HEK293 (cell line): ENCODE data around the gene THEMIS2.

Experiments used
- CTCF ChIA-PET: fragments of 350-600 bp; formaldehyde crosslinking; extraction: SDS; loops from one replicate; lab custom pipeline; 2021; ENCODE audit warnings: antibody characterized with exemption; lab: Yijun Ruan, JAX
- POLR2A ChIA-PET: fragments of 300-600 bp; formaldehyde crosslinking; extraction: SDS; loops from one replicate; lab custom pipeline; 2020; ENCODE audit warnings: antibody characterized with exemption, inconsistent platforms; lab: Yijun Ruan, JAX
- H3K27ac ChIP-seq: fragments of 200-500 bp; sonication (Bioruptor generic); 2 replicates; pipeline ENCODE4 v1.5.1; 2014; ENCODE audit warnings: low read depth, low read length, control low read depth, inconsistent platforms; ENCODE audit errors: extremely low read depth
- H3K36me3 ChIP-seq, 2 experiments: fragments of 200-500 bp in 1 of 2; sonication (Bioruptor generic) in 1 of 2; 1 replicate in 1 of 2; 2 replicates in 1 of 2; pipeline ENCODE4 v1.5.1; 2014 to 2017; ENCODE audit warnings: inconsistent platforms in 2 of 2, low read length in 2 of 2; ENCODE audit not compliant: control insufficient read depth in 2 of 2, insufficient read depth in 1 of 2
- H3K4me1 ChIP-seq: fragments of 200-500 bp; sonication (Bioruptor generic); 2 replicates; pipeline ENCODE4 v1.5.1; 2014; ENCODE audit warnings: mild to moderate bottlenecking, low read length, inconsistent platforms; ENCODE audit not compliant: control insufficient read depth, insufficient read depth
- H3K4me3 ChIP-seq: 2 replicates; pipeline ENCODE4 v1.5.1; 2011; ENCODE audit warnings: low read depth, mild to moderate bottlenecking, control low read depth, low read length, moderate library complexity
- H3K9me3 ChIP-seq: fragments of 200-500 bp; sonication (Bioruptor generic); 2 replicates; pipeline ENCODE4 v1.5.1; 2014; ENCODE audit warnings: low read depth, low read length, inconsistent platforms; ENCODE audit not compliant: control insufficient read depth, insufficient read depth
- EGR2 ChIP-seq: fragments of 450-650 bp; formaldehyde crosslinking; IDR thresholded peaks from 2 replicates; pipeline ENCODE4 v1.5.1; 2016; ENCODE audit warnings: low read depth, missing biosample characterization, missing genetic modification characterization
- OSR2 ChIP-seq: fragments of 450-650 bp; formaldehyde crosslinking; IDR thresholded peaks from 2 replicates; pipeline ENCODE4 v1.5.1; 2016; ENCODE audit warnings: missing biosample characterization, missing genetic modification characterization
- PRDM10 ChIP-seq: fragments of 450-650 bp; formaldehyde crosslinking; IDR thresholded peaks from 2 replicates; pipeline ENCODE4 v1.5.1; 2016; ENCODE audit warnings: missing biosample characterization, missing genetic modification characterization
- REPIN1 ChIP-seq: fragments of 450-650 bp; formaldehyde crosslinking; IDR thresholded peaks from 2 replicates; pipeline ENCODE4 v1.5.1; 2017; ENCODE audit warnings: missing biosample characterization, missing genetic modification characterization, low read depth
- REST ChIP-seq: fragments of 450-650 bp; formaldehyde crosslinking; IDR thresholded peaks from 2 replicates; pipeline ENCODE4 v1.5.1; 2016; ENCODE audit warnings: missing biosample characterization, missing genetic modification characterization
- YY1 ChIP-seq: fragments of 450-650 bp; formaldehyde crosslinking; IDR thresholded peaks from 2 replicates; pipeline ENCODE4 v1.5.1; 2018; ENCODE audit warnings: missing biosample characterization, missing genetic modification characterization
- ZBTB26 ChIP-seq: fragments of 450-650 bp; formaldehyde crosslinking; optimal IDR thresholded peaks from 2 replicates; pipeline ENCODE3; 2016; ENCODE audit warnings: missing biosample characterization, mild to moderate bottlenecking, missing genetic modification characterization
- ZBTB44 ChIP-seq: fragments of 450-650 bp; IDR thresholded peaks from 2 replicates; pipeline ENCODE4 v1.5.1; 2018; ENCODE audit warnings: missing biosample characterization, mild to moderate bottlenecking, missing genetic modification characterization
- ZEB2 ChIP-seq: fragments of 450-650 bp; formaldehyde crosslinking; IDR thresholded peaks from 2 replicates; pipeline ENCODE4 v1.5.1; 2016; ENCODE audit warnings: missing biosample characterization, missing genetic modification characterization
- ZNF140 ChIP-seq: fragments of 450-650 bp; formaldehyde crosslinking; IDR thresholded peaks from 2 replicates; pipeline ENCODE4 v1.5.1; 2016; ENCODE audit warnings: missing biosample characterization, missing genetic modification characterization
- ZNF146 ChIP-seq: fragments of 450-650 bp; formaldehyde crosslinking; IDR thresholded peaks from 2 replicates; pipeline ENCODE4 v1.5.1; 2016; ENCODE audit warnings: missing biosample characterization, missing genetic modification characterization
- ZNF302 ChIP-seq: fragments of 450-650 bp; formaldehyde crosslinking; IDR thresholded peaks from 2 replicates; pipeline ENCODE4 v1.5.1; 2016; ENCODE audit warnings: missing biosample characterization, missing genetic modification characterization, low read depth
- ZNF311 ChIP-seq: fragments of 450-650 bp; formaldehyde crosslinking; IDR thresholded peaks from 2 replicates; pipeline ENCODE4 v1.5.1; 2017; ENCODE audit warnings: missing biosample characterization, missing genetic modification characterization, borderline replicate concordance
- ZNF48 ChIP-seq: fragments of 450-650 bp; formaldehyde crosslinking; IDR thresholded peaks from 2 replicates; pipeline ENCODE4 v1.5.1; 2016; ENCODE audit warnings: missing biosample characterization, missing genetic modification characterization
- ZNF544 ChIP-seq: fragments of 450-650 bp; formaldehyde crosslinking; IDR thresholded peaks from 2 replicates; pipeline ENCODE4 v1.5.0; 2017; ENCODE audit warnings: missing biosample characterization, missing genetic modification characterization
- ZNF791 ChIP-seq: fragments of 450-650 bp; formaldehyde crosslinking; IDR thresholded peaks from 2 replicates; pipeline ENCODE4 v1.5.1; 2016; ENCODE audit warnings: missing biosample characterization, missing genetic modification characterization
- ZSCAN23 ChIP-seq: fragments of 450-650 bp; formaldehyde crosslinking; IDR thresholded peaks from 2 replicates; pipeline ENCODE4 v1.5.1; 2016; ENCODE audit warnings: missing biosample characterization, missing genetic modification characterization

THEMIS2 gene

GRCh38 chr1:27835501-27835900, 36.8 kb upstream of the THEMIS2 start (continued):
- TF ChIP-seq ZBTB44 (tag by site-specific recombination) (no peak), ZNF302 (tag by site-specific recombination) (no peak), REPIN1 (no peak)

GRCh38 chr1:27849951-27850350, 22.4 kb upstream of the THEMIS2 start:
- POLR2A ChIA-PET: interaction anchor here (0.6 kb wide), 1 partner anchor 114 kb away, joined by 5 read pairs; no protein-coding TSS in a partner anchor

More at GRCh38 chr1:27849951-27850350, 22.4 kb upstream of the THEMIS2 start:
- H3K4me1 ChIP-seq: no peaks in the 10 kb centered on the region
- H3K9me3 ChIP-seq: no peaks in the 10 kb centered on the region
- H3K27ac ChIP-seq: no peak overlapping the region
- H3K4me3 ChIP-seq: no peak overlapping the region
- CTCF ChIA-PET: interaction anchor here (0.6 to 2.7 kb wide), 2 partner anchors 8 to 242 kb away, joined by 3 to 15 read pairs; no protein-coding TSS in a partner anchor
- peaks cover 47 to 69% of the 10 kb centered on the region in 2 experiments for H3K36me3 ChIP-seq
- TF ChIP-seq ZNF146 (tag by site-specific recombination): no peak
- TF ChIP-seq REST (tag by site-specific recombination): no peak
- TF ChIP-seq ZEB2: no peak
- no peak for TF ChIP-seq EGR2
- TF ChIP-seq OSR2 (tag by site-specific recombination): no peak
- no peak for TF ChIP-seq ZNF311 (tag by site-specific recombination)
- TF ChIP-seq ZNF791 (tag by site-specific recombination): no peak
- TF ChIP-seq ZNF48 (tag by site-specific recombination): no peak
- no peak for TF ChIP-seq ZNF544 (tag by site-specific recombination)
- TF ChIP-seq ZBTB26 (tag by site-specific recombination): no peak
- TF ChIP-seq YY1: no peak
- no peak for TF ChIP-seq ZNF140 (tag by site-specific recombination)
- TF ChIP-seq PRDM10: no peak
- TF ChIP-seq ZSCAN23 (tag by site-specific recombination): no peak
